Fibroblast of skin of scalp (primary cell): Measurements from ENCODE around the gene TCHP.

Experiments used
- DNase-seq: peaks from one replicate; pipeline ENCODE4 v3.0.0-alpha.2; 2013

TCHP gene

GRCh38 chr12:109937371-109937770, 37.3 kb downstream of the TCHP start:
- DNase-seq = no peak

GRCh38 chr12:109938947-109939346, 38.9 kb downstream of the TCHP start:
- DNase-seq = no peak

GRCh38 chr12:109939504-109939903, 39.4 kb downstream of the TCHP start:
- DNase-seq = no peak

DNA sequence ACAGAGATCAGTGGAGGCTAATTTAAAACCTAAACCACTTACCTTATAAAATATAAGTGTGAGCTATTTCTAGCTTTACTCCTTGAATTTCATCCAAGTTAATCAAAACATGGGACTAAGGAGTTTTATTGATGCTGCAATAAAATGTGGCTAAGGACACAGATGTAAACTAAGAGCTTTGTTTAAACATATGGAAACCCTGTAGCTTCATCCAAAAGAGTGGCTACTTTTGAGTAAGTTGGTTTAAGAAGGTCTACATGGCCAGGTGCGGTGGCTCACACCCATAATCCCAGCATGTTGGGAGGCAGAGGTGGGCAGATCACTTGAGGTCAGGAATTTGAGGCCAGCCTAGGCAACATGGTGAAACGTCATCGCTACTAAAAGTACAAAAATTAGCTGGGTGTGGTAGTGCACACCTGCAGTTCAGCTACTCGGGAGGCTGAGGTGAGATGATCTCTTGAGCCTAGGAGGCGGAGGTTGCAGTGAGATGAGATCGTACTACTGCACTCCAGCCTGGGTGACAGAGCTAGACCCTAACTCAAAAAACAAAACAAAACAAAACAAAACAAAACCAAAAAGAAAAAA, 40.4 kb downstream of the TCHP start:
- no peak for DNase-seq

DNA sequence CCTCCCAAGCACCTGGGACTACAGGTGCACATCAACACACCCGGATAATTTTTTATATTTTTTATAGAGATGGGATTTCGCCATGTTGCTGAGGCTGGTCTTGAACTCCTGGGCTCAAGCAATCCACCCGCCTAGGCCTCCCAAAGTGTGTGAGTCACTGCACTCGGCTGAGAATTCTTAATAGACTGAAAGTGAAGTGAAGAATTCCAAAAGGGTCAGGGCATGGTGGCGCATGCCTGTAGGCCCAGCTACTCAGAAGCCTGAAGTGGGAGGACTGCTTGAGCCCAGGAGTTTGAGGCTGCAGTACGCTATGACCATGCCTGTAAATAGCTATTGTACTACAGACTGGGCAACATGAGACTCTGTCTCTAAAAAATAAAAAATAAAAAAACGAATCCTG, 43.7 kb downstream of the TCHP start:
- DNase-seq = peak; percentile 19

DNA sequence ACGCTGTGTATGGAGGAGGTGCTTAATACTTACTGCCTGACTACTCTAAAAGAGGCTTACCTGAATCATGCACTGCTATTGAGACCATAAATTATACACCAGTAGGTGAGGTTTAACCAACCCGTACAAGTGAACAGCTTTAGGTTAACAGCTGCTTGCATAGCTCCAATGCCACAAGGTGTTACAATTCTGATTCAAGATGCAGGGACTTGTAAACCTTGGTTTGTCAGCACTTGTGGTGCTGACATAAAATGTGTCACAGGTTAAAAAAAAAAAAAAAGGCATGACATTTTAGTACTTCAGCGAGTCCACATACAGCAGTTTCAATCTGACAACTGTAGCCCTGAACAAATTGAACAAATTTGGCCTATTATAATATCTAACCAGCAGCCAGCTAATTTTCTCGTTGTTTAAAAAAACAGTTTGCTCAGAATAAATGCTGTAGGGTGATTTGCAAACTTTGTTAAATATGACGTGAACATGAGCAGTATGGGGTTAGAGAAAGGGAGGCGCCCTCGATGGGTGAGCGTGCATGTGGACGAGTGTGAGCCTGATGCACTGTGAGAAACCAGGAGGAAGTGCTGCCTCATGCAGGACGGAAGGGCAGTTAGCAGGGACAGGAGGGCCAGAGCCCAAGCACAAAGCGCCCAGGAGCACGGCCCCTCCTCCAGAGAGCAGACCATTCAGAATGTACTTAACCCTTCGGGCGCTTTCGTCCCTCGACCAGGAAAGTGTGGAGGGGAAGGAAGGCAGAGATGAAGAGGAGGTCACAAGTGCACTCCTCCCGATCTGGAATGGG, 44.7 kb downstream of the TCHP start:
- DNase-seq = no peak

GRCh38 chr12:109946505-109946904, 46.4 kb downstream of the TCHP start:
- DNase-seq = peak; percentile 40

DNA sequence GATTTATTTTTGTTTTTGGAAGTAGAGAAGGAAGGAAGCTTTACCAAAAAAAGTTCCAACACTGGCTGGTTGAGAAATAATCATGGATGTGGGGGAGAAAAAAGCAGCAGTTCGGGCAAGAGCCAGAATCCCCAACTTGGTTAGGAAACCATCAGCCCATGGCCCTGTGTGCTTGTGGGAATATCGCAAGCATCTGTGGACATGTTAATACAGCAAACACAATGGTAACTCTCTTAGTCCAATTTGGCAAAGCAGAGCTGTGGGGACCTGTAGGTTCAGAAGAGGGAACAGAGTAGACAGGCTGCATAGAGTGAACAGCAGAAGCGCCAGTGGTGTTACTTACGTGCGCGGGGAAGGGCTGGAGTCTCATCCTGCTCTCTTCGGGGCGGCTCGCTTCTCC, 46.8 kb downstream of the TCHP start:
- no peak for DNase-seq

DNA sequence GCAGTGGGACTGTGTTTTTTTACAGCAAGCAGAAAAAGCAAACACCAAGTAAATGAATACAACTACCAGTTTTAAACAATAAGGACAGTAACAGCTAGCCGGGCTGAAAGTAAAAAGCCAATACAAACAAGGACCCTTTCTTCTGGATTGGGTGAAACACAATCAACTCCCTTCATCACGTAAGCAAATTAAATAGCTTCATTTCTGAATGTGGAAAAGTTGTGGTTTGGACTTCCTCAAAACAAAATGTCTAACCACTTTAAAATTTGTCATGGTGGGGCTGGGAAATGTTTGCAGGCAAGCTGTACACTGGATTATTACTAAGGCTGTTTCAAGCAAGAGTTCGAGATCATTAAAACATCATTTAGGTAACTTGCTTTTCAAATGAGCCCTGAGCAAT, 47.4 kb downstream of the TCHP start:
- peak; percentile 64 for DNase-seq

DNA sequence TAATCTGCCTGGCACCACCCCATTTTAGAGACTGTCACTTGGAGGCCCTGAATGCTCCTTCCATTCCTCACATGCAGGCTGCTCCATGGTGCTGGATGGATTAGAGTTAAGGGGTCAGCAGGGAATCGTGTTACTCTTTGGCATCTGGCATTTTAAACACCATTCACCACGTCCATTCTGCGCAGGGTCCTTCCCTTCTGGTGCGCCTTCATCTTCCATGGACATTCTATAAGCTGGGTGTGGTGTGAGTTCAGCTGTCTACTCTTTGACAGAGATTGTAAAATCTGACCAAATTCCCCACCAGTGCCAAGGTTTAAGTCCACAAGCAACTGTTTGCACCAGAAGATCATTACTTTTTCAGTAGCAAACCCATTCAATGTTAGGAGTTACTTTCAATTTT, 48.3 kb downstream of the TCHP start:
- DNase-seq = no peak

DNA sequence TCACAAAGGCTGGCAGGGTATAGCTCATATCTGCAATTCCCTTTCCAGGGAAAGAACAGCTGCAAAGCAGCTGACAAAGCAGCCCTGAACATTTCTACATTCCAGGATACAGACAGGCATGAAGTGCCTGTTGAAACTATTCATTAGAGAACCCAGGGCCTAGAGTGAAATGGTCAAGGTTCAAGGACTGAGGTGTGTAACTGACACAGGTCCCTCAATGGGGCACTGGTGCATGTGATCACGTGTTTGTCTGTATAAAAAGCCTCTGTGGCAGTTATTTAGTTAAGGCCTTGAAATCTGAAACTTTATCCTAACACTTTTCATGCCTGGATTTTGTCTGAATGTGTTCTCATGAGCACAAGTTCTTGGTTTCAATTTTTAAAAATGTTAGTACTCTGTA, 49.0 kb downstream of the TCHP start:
- DNase-seq = peak; percentile 48

DNA sequence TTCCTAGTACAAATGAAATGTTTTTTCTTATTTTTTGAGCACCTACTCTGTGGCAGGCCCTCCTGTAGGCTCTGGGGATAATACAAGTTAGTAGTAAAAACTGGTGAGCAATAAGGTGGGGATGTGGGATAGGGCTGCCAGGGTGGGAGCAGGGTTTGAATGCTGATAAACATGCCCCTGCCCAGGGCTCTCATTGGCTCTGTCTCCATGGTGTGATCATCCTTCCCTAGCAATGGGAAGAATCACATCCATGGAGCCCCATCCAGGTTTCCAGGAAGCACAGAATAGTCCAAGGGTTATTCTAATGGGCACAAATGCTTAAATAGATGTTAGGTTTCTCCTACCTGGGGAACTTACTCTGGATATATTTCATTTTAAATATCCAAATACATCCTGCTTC, 50.6 kb downstream of the TCHP start:
- no peak for DNase-seq

DNA sequence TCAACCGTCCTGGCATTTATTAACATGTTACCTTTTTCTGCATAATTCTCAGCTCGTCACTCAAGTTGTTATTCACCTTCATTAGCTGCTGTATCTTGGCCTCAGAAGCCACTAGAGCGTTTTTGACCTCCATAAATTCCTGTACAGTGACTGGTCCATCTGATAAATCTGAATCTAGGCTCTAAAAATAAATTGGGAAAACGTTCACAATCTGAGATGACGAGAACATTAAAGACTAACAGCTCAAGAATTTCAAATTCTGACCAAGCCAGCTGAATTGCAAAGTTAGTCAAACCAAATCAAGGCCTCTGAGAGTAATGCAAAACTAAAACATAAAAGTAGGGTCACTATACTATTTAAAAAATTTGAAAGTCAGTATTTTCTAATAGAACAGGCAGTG, 51.1 kb downstream of the TCHP start:
- peak; percentile 89 for DNase-seq

GRCh38 chr12:109951751-109952150, 51.7 kb downstream of the TCHP start:
- DNase-seq = peak; percentile 51

DNA sequence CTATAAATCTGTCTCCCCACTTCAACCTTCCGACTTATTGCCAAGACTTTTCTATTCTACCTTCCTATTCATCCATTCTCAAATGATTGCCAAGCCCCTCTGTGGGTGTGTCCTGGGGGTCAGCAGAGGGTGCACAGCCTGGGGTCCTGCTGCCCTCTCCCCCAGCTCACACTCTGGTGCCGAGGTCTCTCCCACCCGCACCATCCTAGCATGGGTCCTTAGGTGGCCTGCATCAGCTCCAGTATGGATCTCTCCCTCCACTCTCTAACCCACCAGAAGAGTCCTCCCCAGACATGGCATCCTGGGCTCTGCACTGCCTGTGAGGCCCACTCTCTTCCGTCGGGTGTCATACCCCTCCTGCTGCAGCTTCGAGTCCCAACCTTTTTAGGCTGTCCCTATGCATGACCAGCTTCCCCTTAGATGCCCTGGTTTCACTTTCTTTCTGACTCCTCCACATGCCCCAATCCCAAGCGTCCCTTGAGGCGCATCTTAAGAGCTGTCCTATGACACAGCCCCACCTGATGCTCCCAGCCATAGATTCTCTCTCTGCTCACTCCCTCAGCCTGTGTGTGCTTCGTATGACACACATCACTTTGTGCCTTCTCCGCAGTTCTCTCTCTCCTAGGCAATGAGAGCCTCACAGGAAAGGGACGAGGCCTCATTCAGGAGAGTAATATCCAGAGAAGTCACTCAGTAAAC, 52.2 kb downstream of the TCHP start:
- no peak for DNase-seq

DNA sequence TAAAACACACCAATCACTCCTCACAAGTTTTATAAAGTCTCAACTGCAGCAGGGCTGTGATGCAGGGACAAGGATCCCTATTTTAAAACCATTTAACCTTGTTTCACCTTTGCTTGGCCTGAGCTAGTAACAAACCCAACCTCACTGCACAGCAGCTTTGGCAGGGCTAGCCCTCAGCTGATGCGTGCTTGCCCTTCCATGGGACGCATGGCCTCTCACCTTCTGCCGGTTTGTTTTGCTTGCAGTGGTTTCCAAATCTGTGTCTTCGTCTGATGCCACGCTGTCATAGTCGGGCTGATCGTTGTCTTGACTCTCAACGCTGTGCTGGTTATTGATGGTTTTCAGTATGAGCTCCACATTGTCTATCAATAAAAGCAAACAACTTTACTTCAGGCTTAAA, 52.8 kb downstream of the TCHP start:
- no peak for DNase-seq

- DNase-seq = no peak
Observed at GRCh38 chr12:109953656-109954055, 53.6 kb downstream of the TCHP start.

GRCh38 chr12:109958374-109958773, 58.3 kb downstream of the TCHP start:
- no peak for DNase-seq

DNA sequence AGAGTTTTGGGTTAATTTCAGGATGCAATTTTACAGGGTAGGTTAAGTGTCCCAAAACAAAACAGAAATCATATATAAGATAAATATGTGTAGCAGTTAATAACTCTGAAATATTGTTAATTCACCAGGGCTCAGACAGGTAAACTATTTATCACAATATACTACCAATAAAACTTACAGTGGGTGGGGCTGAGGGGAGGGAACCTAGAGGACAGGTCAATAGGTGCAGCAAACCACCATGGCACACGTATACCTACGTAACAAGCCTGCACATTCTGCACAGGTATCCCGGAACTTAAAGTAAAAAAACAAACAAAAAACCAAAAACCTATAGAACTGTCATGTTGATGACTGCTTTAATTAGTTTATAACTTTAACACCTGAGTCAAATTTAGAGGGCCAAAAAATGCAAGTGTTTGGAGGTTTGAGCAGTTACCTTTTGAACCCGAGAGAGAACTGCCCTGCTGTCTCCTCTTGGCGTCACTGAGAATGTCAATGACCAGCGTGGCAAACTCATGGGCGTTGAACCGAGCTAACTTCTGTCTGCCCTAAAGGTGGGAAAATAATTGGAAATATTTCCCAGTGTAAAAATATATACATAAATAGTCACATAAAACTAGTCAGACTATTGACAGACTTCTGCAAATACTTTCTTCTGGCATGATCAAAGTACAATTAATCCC, 59.5 kb downstream of the TCHP start:
- DNase-seq = no peak

DNA sequence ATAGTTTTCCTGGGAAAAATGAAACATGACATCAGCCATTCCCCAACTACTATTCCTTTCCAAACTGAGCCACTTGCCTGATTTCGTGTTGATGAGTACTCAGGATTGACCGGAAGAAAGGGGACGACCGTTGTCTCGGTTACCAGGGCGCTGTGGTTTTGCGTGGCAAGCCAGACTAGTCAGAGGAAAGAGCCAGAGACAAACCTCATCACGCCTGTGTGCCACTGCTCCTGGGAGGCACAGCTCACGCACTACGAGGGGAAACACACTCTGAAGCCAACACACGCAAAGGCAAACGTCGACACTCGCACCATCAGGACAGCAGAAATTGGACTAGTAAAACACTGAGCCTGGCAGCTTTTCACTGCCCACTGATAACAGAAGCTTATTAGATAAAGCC, 61.1 kb downstream of the TCHP start:
- no peak for DNase-seq

DNA sequence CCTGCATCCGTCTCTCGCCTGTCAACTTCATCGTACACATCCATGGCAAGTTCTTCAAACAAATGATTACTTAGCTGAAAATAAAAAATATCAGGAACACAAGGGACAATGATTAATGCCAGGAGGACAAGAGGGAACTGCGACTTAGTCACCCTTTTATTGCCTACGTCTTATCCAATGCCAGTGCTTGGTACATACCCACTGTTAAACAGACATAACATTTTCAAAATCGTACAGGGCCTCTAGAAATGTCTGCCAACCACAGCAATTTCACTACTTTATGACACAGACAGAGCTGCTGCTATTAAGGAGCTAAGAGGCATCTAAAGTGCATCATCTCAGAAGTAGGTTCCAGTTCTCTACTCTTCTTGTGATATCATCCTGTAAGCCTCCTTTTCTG, 61.5 kb downstream of the TCHP start:
- no peak for DNase-seq

DNA sequence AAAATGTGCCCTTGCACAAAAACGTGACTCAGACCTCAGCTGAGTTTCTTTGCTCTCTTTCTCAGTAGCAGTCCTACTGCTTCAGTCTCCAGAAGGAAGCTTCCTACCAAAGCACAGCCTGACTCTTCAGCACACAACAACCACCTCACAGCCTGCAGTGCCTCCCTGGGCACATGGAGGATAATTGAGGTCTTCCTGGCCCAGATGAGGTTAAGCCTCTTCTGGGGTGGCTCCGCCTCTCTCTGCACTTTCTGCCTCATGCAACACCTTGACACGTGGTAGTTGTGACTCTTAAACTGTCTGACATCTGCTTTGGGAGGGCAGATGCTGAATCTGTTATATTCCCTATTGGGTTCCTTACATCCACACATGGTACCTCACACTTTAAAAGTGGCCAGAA, 62.3 kb downstream of the TCHP start:
- DNase-seq = no peak

- DNase-seq = no peak
Observed at GRCh38 chr12:109963330-109963729, 63.3 kb downstream of the TCHP start.
